ENCODE results near the gene SLC13A3.

Gene SLC13A3

DNA sequence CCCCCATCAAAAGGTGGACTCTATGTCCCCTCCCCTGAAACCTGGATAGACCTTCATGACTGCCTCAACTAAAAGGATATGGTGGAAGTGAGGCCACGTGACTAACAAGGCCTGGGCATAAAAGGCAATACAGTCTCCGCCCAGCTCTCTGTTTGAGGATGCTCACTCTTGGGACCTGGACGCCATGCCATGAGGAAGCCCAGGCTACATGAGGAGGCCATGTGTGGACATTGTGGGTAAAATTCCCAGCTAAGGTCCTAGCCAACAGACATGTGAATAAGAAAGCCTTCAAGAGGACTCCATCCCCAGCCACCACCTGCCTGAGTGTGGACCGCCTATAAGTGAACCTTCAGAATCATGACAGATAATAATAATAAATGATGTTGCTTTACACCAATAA, 130.7 kb downstream of the SLC13A3 start:
- TF ChIP-seq, protein P1, sequence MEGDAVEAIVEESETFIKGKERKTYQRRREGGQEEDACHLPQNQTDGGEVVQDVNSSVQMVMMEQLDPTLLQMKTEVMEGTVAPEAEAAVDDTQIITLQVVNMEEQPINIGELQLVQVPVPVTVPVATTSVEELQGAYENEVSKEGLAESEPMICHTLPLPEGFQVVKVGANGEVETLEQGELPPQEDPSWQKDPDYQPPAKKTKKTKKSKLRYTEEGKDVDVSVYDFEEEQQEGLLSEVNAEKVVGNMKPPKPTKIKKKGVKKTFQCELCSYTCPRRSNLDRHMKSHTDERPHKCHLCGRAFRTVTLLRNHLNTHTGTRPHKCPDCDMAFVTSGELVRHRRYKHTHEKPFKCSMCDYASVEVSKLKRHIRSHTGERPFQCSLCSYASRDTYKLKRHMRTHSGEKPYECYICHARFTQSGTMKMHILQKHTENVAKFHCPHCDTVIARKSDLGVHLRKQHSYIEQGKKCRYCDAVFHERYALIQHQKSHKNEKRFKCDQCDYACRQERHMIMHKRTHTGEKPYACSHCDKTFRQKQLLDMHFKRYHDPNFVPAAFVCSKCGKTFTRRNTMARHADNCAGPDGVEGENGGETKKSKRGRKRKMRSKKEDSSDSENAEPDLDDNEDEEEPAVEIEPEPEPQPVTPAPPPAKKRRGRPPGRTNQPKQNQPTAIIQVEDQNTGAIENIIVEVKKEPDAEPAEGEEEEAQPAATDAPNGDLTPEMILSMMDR (conservative IDR thresholded peaks at IDR 0.05; ENCODE audit: low read length), result no peak
- no peak for TF ChIP-seq EZH2phosphoT487 (IDR thresholded peaks at IDR 0.05; ENCODE audit: borderline replicate concordance)
- H3K4me2 ChIP-seq (ENCODE audit: low read depth, low read length, poor library complexity, severe bottlenecking), result no peak overlapping the region
- H3K4me1 ChIP-seq (ENCODE audit: insufficient read depth, low read length, poor library complexity, severe bottlenecking), result no peaks in the 10 kb centered on the region
- no peak overlapping the region for H3K9ac ChIP-seq (ENCODE audit: low read depth, low read length, poor library complexity, severe bottlenecking)
- H3K79me2 ChIP-seq (ENCODE audit: insufficient read depth, low read length), result no peaks in the 10 kb centered on the region
- H4K20me1 ChIP-seq (ENCODE audit: insufficient read depth, low read length, poor library complexity, severe bottlenecking), result no peaks in the 10 kb centered on the region
- H3F3A ChIP-seq (ENCODE audit: low read depth), result no peaks in the 10 kb centered on the region
- H2AFZ ChIP-seq (ENCODE audit: low read length), result no peak overlapping the region
- no peak overlapping the region for H3K4me3 ChIP-seq (ENCODE audit: low read length, poor library complexity, severe bottlenecking)
- no peaks in the 10 kb centered on the region for H3K9me2 ChIP-seq (replicated peaks; ENCODE audit: low read depth, low read length)
- no peaks in the 10 kb centered on the region for H3K27me3 ChIP-seq (ENCODE audit: insufficient read depth, low read length, poor library complexity, severe bottlenecking)
- H3K9me3 ChIP-seq (ENCODE audit: insufficient read depth, low read depth, low read length), result no peaks in the 10 kb centered on the region
- no peaks in the 10 kb centered on the region for H3K36me3 ChIP-seq (ENCODE audit: insufficient read depth, low read length)

DNA sequence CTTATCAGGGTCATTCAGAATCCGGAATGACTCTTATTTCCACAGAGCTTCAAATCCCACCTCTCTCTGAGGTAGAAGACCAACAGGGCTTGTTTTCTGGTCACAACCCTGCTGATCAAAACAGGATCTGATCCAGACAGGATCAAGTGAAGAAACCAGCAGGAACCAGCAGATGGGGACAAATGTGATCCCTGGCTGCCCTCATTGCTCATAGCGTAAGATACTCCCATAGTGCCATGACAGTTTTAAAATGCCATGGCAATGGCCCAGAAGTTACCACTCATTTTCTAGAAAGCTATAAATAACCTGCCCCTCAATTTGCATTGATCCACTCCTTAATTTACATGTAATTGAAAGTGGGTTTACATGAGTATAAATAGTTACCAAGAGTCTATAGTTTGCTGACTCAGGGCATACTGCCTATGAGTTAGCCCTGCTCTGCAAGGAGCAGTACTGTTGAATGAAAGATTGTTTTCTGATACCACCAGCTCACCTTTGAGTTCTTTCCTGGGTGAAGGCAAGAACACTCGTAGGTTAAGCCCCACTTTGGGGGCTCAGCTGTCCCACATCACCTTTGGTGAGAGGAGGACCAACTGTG, 131.7 kb downstream of the SLC13A3 start:
- H3K27me3 ChIP-seq (ENCODE audit: insufficient read depth, low read length, poor library complexity, severe bottlenecking), result no peaks in the 10 kb centered on the region
- H3K9me3 ChIP-seq (ENCODE audit: insufficient read depth, low read depth, low read length), result no peaks in the 10 kb centered on the region
- no peak overlapping the region for H3K4me3 ChIP-seq (ENCODE audit: low read length, poor library complexity, severe bottlenecking)
- H3K4me1 ChIP-seq (ENCODE audit: insufficient read depth, low read length, poor library complexity, severe bottlenecking), result no peaks in the 10 kb centered on the region
- TF ChIP-seq EZH2phosphoT487 (IDR thresholded peaks at IDR 0.05; ENCODE audit: borderline replicate concordance), result no peak
- TF ChIP-seq, protein P1 (conservative IDR thresholded peaks at IDR 0.05; ENCODE audit: low read length), result no peak
- H4K20me1 ChIP-seq (ENCODE audit: insufficient read depth, low read length, poor library complexity, severe bottlenecking), result no peaks in the 10 kb centered on the region
- H2AFZ ChIP-seq (ENCODE audit: low read length), result no peak overlapping the region
- H3F3A ChIP-seq (ENCODE audit: low read depth), result no peaks in the 10 kb centered on the region
- H3K79me2 ChIP-seq (ENCODE audit: insufficient read depth, low read length), result no peaks in the 10 kb centered on the region
- no peaks in the 10 kb centered on the region for H3K9me2 ChIP-seq (replicated peaks; ENCODE audit: low read depth, low read length)
- no peak overlapping the region for H3K4me2 ChIP-seq (ENCODE audit: low read depth, low read length, poor library complexity, severe bottlenecking)
- no peaks in the 10 kb centered on the region for H3K36me3 ChIP-seq (ENCODE audit: insufficient read depth, low read length)
- no peak overlapping the region for H3K9ac ChIP-seq (ENCODE audit: low read depth, low read length, poor library complexity, severe bottlenecking)

DNA sequence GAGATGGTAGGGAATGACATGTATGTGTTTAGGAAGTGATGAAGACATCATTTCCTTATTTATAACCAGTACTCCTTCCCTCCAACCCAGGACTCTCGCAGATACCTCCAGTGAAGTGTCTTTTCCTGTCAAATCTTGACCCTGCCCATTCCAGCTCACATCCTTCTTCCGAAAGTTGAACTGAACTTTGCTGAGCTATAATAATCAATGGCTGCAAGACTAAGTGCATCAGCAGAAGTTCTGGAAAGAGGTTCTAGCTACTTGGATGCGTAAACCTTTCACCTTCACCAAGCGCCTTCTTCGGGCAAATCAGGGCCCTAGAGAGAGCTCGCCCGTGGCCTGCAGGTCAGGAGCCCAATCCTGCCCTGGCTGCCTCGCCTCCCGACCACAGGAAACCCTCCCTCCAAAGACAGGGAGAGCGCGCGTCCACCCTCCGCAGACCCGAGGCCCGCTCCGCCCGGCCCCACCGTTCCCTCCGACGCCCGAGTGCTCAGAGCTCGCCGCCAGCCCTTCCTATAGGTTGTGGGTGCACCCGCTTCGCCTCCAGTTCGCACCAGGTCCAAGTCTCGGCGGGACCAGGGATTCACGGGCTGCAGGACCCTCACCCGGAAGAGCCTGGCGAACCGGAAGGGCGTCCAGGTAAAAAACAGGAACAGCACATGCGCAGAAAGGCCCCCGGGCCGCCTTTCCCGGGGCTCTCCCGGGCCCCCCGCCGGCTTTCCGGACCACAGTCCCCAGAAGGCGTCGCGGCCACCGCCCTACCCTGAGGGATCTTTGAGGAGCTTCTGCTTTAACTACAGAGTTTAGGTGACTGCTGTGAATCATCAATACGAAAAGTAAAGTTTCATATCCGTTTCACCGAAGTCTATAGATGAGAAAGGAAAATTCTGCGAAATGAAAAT, 138.1 kb downstream of the SLC13A3 start, which contains the start of gene ZNF334:
Gene ZNF334, minus strand, starts transcription at position 617 of the 902 bp plus-strand sequence. CDS start 1,457 bp downstream, outside the sequence.
- Histone ChIP-seq H3K9me2 (replicated peaks; ENCODE audit: low read depth, low read length) (no peaks in the 10 kb centered on the region), H3K9ac (ENCODE audit: low read depth, low read length, poor library complexity, severe bottlenecking) (no peak within 1 kb of the TSS), H3K27me3 (ENCODE audit: insufficient read depth, low read length, poor library complexity, severe bottlenecking) (peaks cover 5% of the 10 kb centered on the region), H3K4me3 (ENCODE audit: low read length, poor library complexity, severe bottlenecking) (no peak within 1 kb of the TSS), H3K79me2 (ENCODE audit: insufficient read depth, low read length) (no peaks in the 10 kb centered on the region), H3F3A (ENCODE audit: low read depth) (no peaks in the 10 kb centered on the region), H3K4me1 (ENCODE audit: insufficient read depth, low read length, poor library complexity, severe bottlenecking) (peaks cover 9% of the 10 kb centered on the region), H4K20me1 (ENCODE audit: insufficient read depth, low read length, poor library complexity, severe bottlenecking) (no peaks in the 10 kb centered on the region), H3K4me2 (ENCODE audit: low read depth, low read length, poor library complexity, severe bottlenecking) (no peak within 1 kb of the TSS), H3K9me3 (ENCODE audit: insufficient read depth, low read depth, low read length) (no peaks in the 10 kb centered on the region), H2AFZ (ENCODE audit: low read length) (no peak within 1 kb of the TSS), H3K36me3 (ENCODE audit: insufficient read depth, low read length) (no peaks in the 10 kb centered on the region)
- TF ChIP-seq, protein P1 (conservative IDR thresholded peaks at IDR 0.05; ENCODE audit: low read length), result no peak
- no peak for TF ChIP-seq EZH2phosphoT487 (IDR thresholded peaks at IDR 0.05; ENCODE audit: borderline replicate concordance)
